HG03139 (cell line): Measurements from ENCODE around the gene ZNF532.
"Not testable (repeated sequence)": the region's sequence is repeated elsewhere in the genome, so short reads cannot be mapped to it uniquely, and the experiment has no call there.

Experiments
- ATAC-seq: cut with Tn5 transposase; IDR thresholded peaks from one replicate; pipeline ENCODE4 v1.9.1; 2021; ENCODE audit not compliant: unreplicated experiment

The ZNF532 gene

GRCh38 chr18:58850786-58851469 lies 13.7 kb upstream of the ZNF532 start:
- ATAC-seq = no peak

GRCh38 chr18:58851856-58852255 lies 12.8 kb upstream of the ZNF532 start:
- ATAC-seq = no peak

- ATAC-seq = no peak
Measured at GRCh38 chr18:58852629-58853028, 12.0 kb upstream of the ZNF532 start.

- ATAC-seq = no peak
Measured at GRCh38 chr18:58853561-58853960, 11.1 kb upstream of the ZNF532 start.

GRCh38 chr18:58855521-58855920 lies 9.2 kb upstream of the ZNF532 start:
- ATAC-seq = not testable (repeated sequence)

GRCh38 chr18:58856881-58857280 lies 7.8 kb upstream of the ZNF532 start:
- no peak for ATAC-seq

GRCh38 chr18:58858591-58859468 lies 5.8 kb upstream of the ZNF532 start:
- no peak for ATAC-seq

GRCh38 chr18:58859907-58860306 lies 4.8 kb upstream of the ZNF532 start:
- no peak for ATAC-seq

GRCh38 chr18:58860747-58861231 lies 3.9 kb upstream of the ZNF532 start:
- no peak for ATAC-seq

GRCh38 chr18:58861353-58861752 lies 3.3 kb upstream of the ZNF532 start:
- ATAC-seq = no peak

- ATAC-seq = no peak
Measured at GRCh38 chr18:58861861-58862301, 2.8 kb upstream of the ZNF532 start.

- no peak for ATAC-seq
Measured at GRCh38 chr18:58862356-58862755, 2.3 kb upstream of the ZNF532 start.

GRCh38 chr18:58862851-58863538 lies 1.7 kb upstream of the ZNF532 start:
- no peak for ATAC-seq

GRCh38 chr18:58863539-58864145 lies 1.0 kb upstream of the ZNF532 start:
- no peak for ATAC-seq

- ATAC-seq = no peak
Measured at GRCh38 chr18:58865033-58865590, 435 bp downstream of the ZNF532 start.

- ATAC-seq = no peak
Measured at GRCh38 chr18:58865701-58866065, 1.0 kb downstream of the ZNF532 start.

GRCh38 chr18:58866066-58866772 lies 1.5 kb downstream of the ZNF532 start:
- no peak for ATAC-seq

GRCh38 chr18:58866773-58867150 lies 2.1 kb downstream of the ZNF532 start:
- ATAC-seq = no peak

- no peak for ATAC-seq
Measured at GRCh38 chr18:58867281-58867961, 2.7 kb downstream of the ZNF532 start.

GRCh38 chr18:58868440-58868839 lies 3.8 kb downstream of the ZNF532 start:
- ATAC-seq = no peak
